CD4-positive, alpha-beta T cell (primary cell): ENCODE results near the gene CDC42EP4. TPM values are rescaled to one million over a fixed set of nuclear protein-coding genes. Genes with fewer than 3 reads are reported as not detected.

Experiments
- ATAC-seq: fragments of 200-7000 bp; cut with Tn5 transposase; one replicate; pipeline ENCODE4 v1.10.0; 2022; ENCODE audit warnings: mild to moderate bottlenecking; ENCODE audit not compliant: poor library complexity
- CTCF ChIA-PET: fragments of 350-600 bp; sonication (Branson Sonifier 250); formaldehyde crosslinking; loops from one replicate; lab custom pipeline; 2021; ENCODE audit warnings: antibody characterized with exemption, inconsistent platforms; lab: Charles Lee
- POLR2A ChIA-PET: fragments of 350-600 bp; sonication (Branson Sonifier 250); formaldehyde crosslinking; loops from one replicate; lab custom pipeline; 2021; ENCODE audit warnings: antibody characterized with exemption, inconsistent platforms; lab: Charles Lee
- DNase-seq, 14 experiments: peaks; one replicate each; pipeline ENCODE4 v3.0.0-alpha.2; 2013 to 2020; ENCODE audit warnings: mixed read lengths in 2 of 14
- H3K27ac ChIP-seq, 2 donors: one replicate each; pipeline versions ENCODE4 v1.5.1 to v1.7.0; 2013; ENCODE audit warnings: low read length in 2 of 2, low read depth in 1 of 2, mild to moderate bottlenecking in 1 of 2
- H3K27me3 ChIP-seq, 2 experiments: 1 replicate in 1 of 2; 2 replicates in 1 of 2; pipeline versions ENCODE4 v1.6.1 to v1.7.0; 2013; ENCODE audit warnings: low read length in 2 of 2, control low read depth in 1 of 2, mild to moderate bottlenecking in 1 of 2, moderate library complexity in 1 of 2; ENCODE audit not compliant: insufficient read depth in 2 of 2, control insufficient read depth in 1 of 2
- H3K36me3 ChIP-seq: one replicate; pipeline ENCODE4 v1.6.1; 2013; ENCODE audit warnings: low read length, control low read depth; ENCODE audit not compliant: insufficient read depth
- H3K4me1 ChIP-seq: one replicate; pipeline ENCODE4 v1.6.1; 2013; ENCODE audit warnings: low read length, control low read depth; ENCODE audit not compliant: insufficient read depth
- H3K4me3 ChIP-seq: one replicate; pipeline ENCODE4 v1.5.1; 2013; ENCODE audit warnings: mild to moderate bottlenecking, low read length, moderate library complexity
- H3K9me3 ChIP-seq, 2 experiments: 1 replicate in 1 of 2; 2 replicates in 1 of 2; pipeline versions ENCODE4 v1.6.1 to v1.7.0; 2013; ENCODE audit warnings: low read length in 2 of 2, mild to moderate bottlenecking in 2 of 2, control low read depth in 1 of 2, moderate library complexity in 1 of 2; ENCODE audit not compliant: control insufficient read depth in 1 of 2, insufficient read depth in 1 of 2
- H3K27ac Mint-ChIP-seq: one replicate; pipeline ENCODE4 v1.8.0; 2020; ENCODE audit warnings: mixed read lengths
- H3K27me3 Mint-ChIP-seq: one replicate; pipeline ENCODE4 v1.8.0; 2021; ENCODE audit warnings: mixed read lengths
- H3K36me3 Mint-ChIP-seq: one replicate; pipeline ENCODE4 v1.8.0; 2021; ENCODE audit warnings: low read depth, mixed read lengths
- H3K4me1 Mint-ChIP-seq: one replicate; pipeline ENCODE4 v1.8.0; 2021; ENCODE audit warnings: low read depth, mixed read lengths
- H3K4me3 Mint-ChIP-seq: one replicate; pipeline ENCODE4 v1.8.0; 2020; ENCODE audit warnings: mild to moderate bottlenecking, mixed read lengths
- H3K9me3 Mint-ChIP-seq: one replicate; pipeline ENCODE4 v1.8.0; 2020; ENCODE audit warnings: mixed read lengths
- CTCF ChIP-seq: fragments of 200-600 bp; IDR thresholded peaks from one replicate; pipeline ENCODE4 v1.8.0; 2022; ENCODE audit warnings: antibody characterized with exemption, mild to moderate bottlenecking
- intact Hi-C, 2 experiments: fragments of 100-400 bp; cut with DNase I in 1 of 2; cut with micrococcal nuclease in 1 of 2; formaldehyde crosslinking; loops; one replicate each; pipeline versions ENCODE4 v1.15.1 to v1.9.0; 2023 to 2025; cut with DNase I, micrococcal nuclease
- total RNA-seq, 174 experiments: library from RNA in 2 of 174; stranded (reverse) in 2 of 174; gene quantifications; one replicate each; pipeline ENCODE4 v1.2.3 and lab custom pipeline; 2021 to 2026

Gene CDC42EP4
- total RNA-seq, 2 experiments from 2014 or later: 2.9 to 3.5 TPM

- no peak overlapping the region for H3K27ac ChIP-seq
- H3K9me3 ChIP-seq: no peaks in the 10 kb centered on the region
- no peaks in the 10 kb centered on the region for H3K9me3 Mint-ChIP-seq
- ATAC-seq (no peak), DNase-seq (no peak)
- H3K27me3 Mint-ChIP-seq: no peaks in the 10 kb centered on the region
- H3K4me1 Mint-ChIP-seq: no peaks in the 10 kb centered on the region
- H3K27ac Mint-ChIP-seq: no peak overlapping the region
- no peak overlapping the region for H3K4me3 Mint-ChIP-seq
- no peaks in the 10 kb centered on the region for H3K27me3 ChIP-seq
- TF ChIP-seq CTCF: no peak
- H3K36me3 Mint-ChIP-seq: no peaks in the 10 kb centered on the region
- no peak overlapping the region for H3K4me3 ChIP-seq
- H3K4me1 ChIP-seq: no peaks in the 10 kb centered on the region
- ChIA-PET POLR2A (no interaction called here), CTCF (no interaction called here)
- intact Hi-C loops: no loop called here
- H3K36me3 ChIP-seq: no peaks in the 10 kb centered on the region
Observed at GRCh38 chr17:73262676-73263642, 48.8 kb downstream of the CDC42EP4 start.

- intact Hi-C loops: no loop called here
- no peak for TF ChIP-seq CTCF
- DNase-seq (no peak), ATAC-seq (no peak)
- no peaks in the 10 kb centered on the region for H3K27me3 Mint-ChIP-seq
- Histone ChIP-seq H3K27me3 (no peaks in the 10 kb centered on the region), H3K4me3 (no peak overlapping the region), H3K36me3 (no peaks in the 10 kb centered on the region), H3K4me1 (no peaks in the 10 kb centered on the region), H3K9me3 (no peaks in the 10 kb centered on the region), H3K27ac (no peak overlapping the region)
- no peak overlapping the region for H3K4me3 Mint-ChIP-seq
- no peaks in the 10 kb centered on the region for H3K9me3 Mint-ChIP-seq
- ChIA-PET POLR2A (no interaction called here), CTCF (no interaction called here)
- no peaks in the 10 kb centered on the region for H3K4me1 Mint-ChIP-seq
- no peak overlapping the region for H3K27ac Mint-ChIP-seq
- H3K36me3 Mint-ChIP-seq: no peaks in the 10 kb centered on the region
Observed at GRCh38 chr17:73261952-73262675, 49.7 kb downstream of the CDC42EP4 start.

- no peaks in the 10 kb centered on the region for H3K9me3 ChIP-seq
- Mint-ChIP-seq H3K4me1 (no peaks in the 10 kb centered on the region), H3K27me3 (no peaks in the 10 kb centered on the region), H3K36me3 (no peaks in the 10 kb centered on the region), H3K27ac (no peak within 1 kb of the TSS), H3K9me3 (no peaks in the 10 kb centered on the region), H3K4me3 (no peak within 1 kb of the TSS)
- no peaks in the 10 kb centered on the region for H3K27me3 ChIP-seq
- CTCF ChIA-PET: no interaction called here
- no peaks in the 10 kb centered on the region for H3K4me1 ChIP-seq
- H3K27ac ChIP-seq: no peak within 1 kb of the TSS
- DNase-seq: no peak
- POLR2A ChIA-PET: no interaction called here
- no peak for ATAC-seq
- no peaks in the 10 kb centered on the region for H3K36me3 ChIP-seq
- H3K4me3 ChIP-seq: no peak within 1 kb of the TSS
- intact Hi-C loops: no loop called here
- TF ChIP-seq CTCF: no peak
Observed at GRCh38 chr17:73261617-73261951, 50.2 kb downstream of the CDC42EP4 start, which contains the start of gene CPSF4L. CPSF4L (minus strand) TSS chr17:73261880; CDS start chr17:73261818, 62 bp downstream.
